Measurements from ENCODE around the gene VN1R5. TPM values are rescaled to one million over a fixed set of nuclear protein-coding genes. Genes with fewer than 3 reads are reported as not detected.

The VN1R5 gene
- total RNA-seq: not detected in 2 replicates

GRCh38 chr1:247255772-247256171, at the start of gene VN1R5:
Gene VN1R5, plus strand, starts transcription at chr1:247256072.

Other genes starting within 250 kb of the VN1R5 start
- 2.3 and 3.3 TPM in 2 replicates for gene ZNF695, start 248.0 kb upstream of the VN1R5 start, total RNA-seq
- gene ZNF670, start 177.3 kb upstream of the VN1R5 start, total RNA-seq: 3.6 and 9.9 TPM in 2 replicates
- gene ZNF669, start 151.7 kb upstream of the VN1R5 start, total RNA-seq: 8.3 and 12.4 TPM in 2 replicates
- 33.0 and 47.3 TPM in 2 replicates for gene ZNF124, start 84.1 kb upstream of the VN1R5 start, total RNA-seq
- 13.8 and 19.3 TPM in 2 replicates for gene ZNF496, start 75.8 kb downstream of the VN1R5 start, total RNA-seq
- under 0.01 and 0.31 TPM in 2 replicates for gene NLRP3, start 160.1 kb downstream of the VN1R5 start, total RNA-seq
- not detected in 2 replicates for gene OR2B11, start 202.0 kb downstream of the VN1R5 start, total RNA-seq